IPS DF 6.9 (cell line): ENCODE data around the gene PPP2R1A.

Source experiments
- DNase-seq: peaks from one replicate; pipeline ENCODE4 v3.0.0-alpha.2; 2013; ENCODE audit warnings: low read depth, low spot score
- H3K27ac ChIP-seq: one replicate; pipeline ENCODE4 v1.5.1; 2013; ENCODE audit warnings: low read length, control low read depth
- H3K27me3 ChIP-seq: 2 replicates; pipeline ENCODE4 v1.6.1; 2013; ENCODE audit warnings: mild to moderate bottlenecking, low read length; ENCODE audit not compliant: control insufficient read depth, insufficient read depth
- H3K36me3 ChIP-seq: 2 replicates; pipeline ENCODE4 v1.6.1; 2013; ENCODE audit warnings: low read length; ENCODE audit not compliant: control insufficient read depth, insufficient read depth
- H3K4me1 ChIP-seq: 2 replicates; pipeline ENCODE4 v1.6.1; 2013; ENCODE audit warnings: low read length; ENCODE audit not compliant: control insufficient read depth, insufficient read depth
- H3K4me3 ChIP-seq: 2 replicates; pipeline ENCODE4 v1.5.1; 2013; ENCODE audit warnings: mild to moderate bottlenecking, low read length
- H3K9me3 ChIP-seq: 2 replicates; pipeline ENCODE4 v1.6.1; 2013; ENCODE audit warnings: low read length, inconsistent platforms; ENCODE audit not compliant: control insufficient read depth, insufficient read depth
- WGBS: extraction: QIAGEN DNeasy Blood & Tissue Kit; methylation state at CpG from one replicate; pipeline ENCODE4 v1.1.7; 2013; ENCODE audit warnings: mixed read lengths, missing lambda C conversion rate; ENCODE audit not compliant: insufficient read length, insufficient coverage; 5-methylcytosine and 5-hydroxymethylcytosine counted together

Gene PPP2R1A

GRCh38 chr19:52221831-52222375, 32.1 kb downstream of the PPP2R1A start:
- H3K9me3 ChIP-seq = no peaks in the 10 kb centered on the region
- H3K36me3 ChIP-seq = peaks cover 53% of the 10 kb centered on the region
- H3K27ac ChIP-seq = no peak overlapping the region
- H3K4me1 ChIP-seq = no peaks in the 10 kb centered on the region
- no peak for DNase-seq
- H3K4me3 ChIP-seq = no peak overlapping the region
- WGBS = no CpG with 5 or more reads among the region's 7 CpGs
- H3K27me3 ChIP-seq = no peaks in the 10 kb centered on the region

- no CpG with 5 or more reads among the region's 5 CpGs for WGBS
- Histone ChIP-seq H3K4me3 (no peak overlapping the region), H3K4me1 (no peaks in the 10 kb centered on the region), H3K27ac (no peak overlapping the region), H3K9me3 (no peaks in the 10 kb centered on the region), H3K27me3 (no peaks in the 10 kb centered on the region), H3K36me3 (peaks cover 54% of the 10 kb centered on the region)
- DNase-seq = no peak
Observed at GRCh38 chr19:52224211-52224610, 34.4 kb downstream of the PPP2R1A start.

GRCh38 chr19:52226652-52227051, 36.8 kb downstream of the PPP2R1A start:
- WGBS = no CpG with 5 or more reads among the region's 4 CpGs
- no peak for DNase-seq
- no peaks in the 10 kb centered on the region for H3K9me3 ChIP-seq
- H3K36me3 ChIP-seq = peaks cover 39% of the 10 kb centered on the region
- no peak overlapping the region for H3K4me3 ChIP-seq
- H3K27ac ChIP-seq = no peak overlapping the region
- H3K4me1 ChIP-seq = no peaks in the 10 kb centered on the region
- H3K27me3 ChIP-seq = no peaks in the 10 kb centered on the region

- no peaks in the 10 kb centered on the region for H3K4me1 ChIP-seq
- peaks cover 33% of the 10 kb centered on the region for H3K36me3 ChIP-seq
- H3K9me3 ChIP-seq = no peaks in the 10 kb centered on the region
- no CpG with 5 or more reads among the region's 10 CpGs for WGBS
- DNase-seq = no peak
- H3K27ac ChIP-seq = no peak overlapping the region
- H3K4me3 ChIP-seq = no peak overlapping the region
- no peaks in the 10 kb centered on the region for H3K27me3 ChIP-seq
Observed at GRCh38 chr19:52227196-52227940, 37.5 kb downstream of the PPP2R1A start.

GRCh38 chr19:52227980-52228379, 38.1 kb downstream of the PPP2R1A start:
- Histone ChIP-seq H3K4me1 (no peaks in the 10 kb centered on the region), H3K27ac (no peak overlapping the region), H3K36me3 (peaks cover 33% of the 10 kb centered on the region), H3K9me3 (no peaks in the 10 kb centered on the region), H3K4me3 (no peak overlapping the region), H3K27me3 (no peaks in the 10 kb centered on the region)
- no CpG with 5 or more reads among the region's 5 CpGs for WGBS
- no peak for DNase-seq

GRCh38 chr19:52229524-52229923, 39.7 kb downstream of the PPP2R1A start:
- no peak overlapping the region for H3K27ac ChIP-seq
- no peak overlapping the region for H3K4me3 ChIP-seq
- no peaks in the 10 kb centered on the region for H3K27me3 ChIP-seq
- DNase-seq = no peak
- H3K4me1 ChIP-seq = no peaks in the 10 kb centered on the region
- no peaks in the 10 kb centered on the region for H3K9me3 ChIP-seq
- WGBS = no CpG with 5 or more reads among the region's 6 CpGs
- H3K36me3 ChIP-seq = peaks cover 26% of the 10 kb centered on the region

GRCh38 chr19:52230685-52231084, 40.8 kb downstream of the PPP2R1A start:
- Histone ChIP-seq H3K4me1 (no peaks in the 10 kb centered on the region), H3K36me3 (peaks cover 21% of the 10 kb centered on the region), H3K27ac (no peak overlapping the region), H3K9me3 (no peaks in the 10 kb centered on the region), H3K27me3 (no peaks in the 10 kb centered on the region), H3K4me3 (no peak overlapping the region)
- no peak for DNase-seq
- WGBS = no CpG with 5 or more reads among the region's 1 CpG

GRCh38 chr19:52231154-52231910, 41.5 kb downstream of the PPP2R1A start:
- no peak overlapping the region for H3K4me3 ChIP-seq
- no peak overlapping the region for H3K27ac ChIP-seq
- WGBS = no CpG with 5 or more reads among the region's 3 CpGs
- no peaks in the 10 kb centered on the region for H3K4me1 ChIP-seq
- peaks cover 16% of the 10 kb centered on the region; the same call in 1 of the 2 replicates for H3K36me3 ChIP-seq
- H3K27me3 ChIP-seq = no peaks in the 10 kb centered on the region
- no peaks in the 10 kb centered on the region for H3K9me3 ChIP-seq
- no peak for DNase-seq

GRCh38 chr19:52234406-52234805, 44.6 kb downstream of the PPP2R1A start:
- no peak for DNase-seq
- WGBS = no CpG with 5 or more reads among the region's 2 CpGs
- no peaks in the 10 kb centered on the region for H3K27me3 ChIP-seq
- H3K36me3 ChIP-seq = no peaks in the 10 kb centered on the region
- H3K27ac ChIP-seq = no peak overlapping the region
- no peak overlapping the region for H3K4me3 ChIP-seq
- H3K9me3 ChIP-seq = no peaks in the 10 kb centered on the region
- no peaks in the 10 kb centered on the region for H3K4me1 ChIP-seq

GRCh38 chr19:52237197-52237596, 47.3 kb downstream of the PPP2R1A start:
- no peak overlapping the region for H3K4me3 ChIP-seq
- no peaks in the 10 kb centered on the region for H3K4me1 ChIP-seq
- H3K27ac ChIP-seq = no peak overlapping the region
- no peak for DNase-seq
- no peaks in the 10 kb centered on the region for H3K27me3 ChIP-seq
- H3K36me3 ChIP-seq = no peaks in the 10 kb centered on the region
- H3K9me3 ChIP-seq = no peaks in the 10 kb centered on the region
- no CpG with 5 or more reads among the region's 2 CpGs for WGBS
